Prostate gland (tissue), 2 donors: ENCODE measurements around the gene SERINC5.

Experiments
- POLR2A ChIP-seq: fragments of 450-650 bp; IDR thresholded peaks from one replicate; pipeline ENCODE4 v1.6.1; 2016; ENCODE audit warnings: antibody characterized with exemption, mild to moderate bottlenecking
- TF ChIP-seq, protein P1 (sequence below), 4 experiments: fragments of 200-600 bp in 2 of 4; fragments of 450-650 bp in 2 of 4; sonication (generic) in 2 of 4; IDR thresholded peaks; 1 replicate in 3 of 4; 2 replicates in 1 of 4; pipeline ENCODE4 v1.5.1; 2016 to 2019; ENCODE audit warnings: antibody characterized with exemption in 4 of 4, mild to moderate bottlenecking in 2 of 4, moderate library complexity in 2 of 4

DNA sequence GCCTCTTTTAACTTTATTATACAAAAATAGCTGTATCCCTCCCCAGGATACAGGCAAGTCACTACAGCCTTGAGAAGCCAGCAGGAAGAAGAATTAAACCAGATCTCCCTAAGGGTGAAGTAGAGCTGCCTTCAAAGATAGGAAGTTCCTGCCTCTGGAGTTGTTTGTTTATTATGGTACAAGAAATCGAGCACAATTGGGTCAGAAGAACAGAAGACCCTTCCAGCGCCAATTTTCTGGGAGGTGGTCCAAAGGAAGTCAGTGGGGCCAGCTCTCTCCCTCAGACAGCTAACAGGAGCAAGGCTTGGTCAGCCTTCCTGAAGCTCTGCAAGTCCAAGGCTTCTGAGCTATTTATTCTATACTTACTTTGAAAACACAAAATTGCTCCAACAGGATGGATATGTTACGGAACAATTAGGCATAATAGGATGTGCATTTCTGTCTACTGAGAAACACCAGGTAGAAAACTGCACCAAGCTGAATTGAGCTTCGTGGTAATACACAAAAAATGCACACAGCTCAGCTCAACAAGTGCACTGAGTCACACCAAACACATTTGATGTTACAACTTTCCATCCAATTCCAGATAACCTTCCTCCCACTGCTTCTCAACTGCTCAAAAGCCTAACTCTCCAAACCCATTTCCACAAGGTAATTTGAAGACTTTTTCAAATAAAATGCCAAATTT, 16.0 kb downstream of the SERINC5 start:
- TF ChIP-seq, protein P1, sequence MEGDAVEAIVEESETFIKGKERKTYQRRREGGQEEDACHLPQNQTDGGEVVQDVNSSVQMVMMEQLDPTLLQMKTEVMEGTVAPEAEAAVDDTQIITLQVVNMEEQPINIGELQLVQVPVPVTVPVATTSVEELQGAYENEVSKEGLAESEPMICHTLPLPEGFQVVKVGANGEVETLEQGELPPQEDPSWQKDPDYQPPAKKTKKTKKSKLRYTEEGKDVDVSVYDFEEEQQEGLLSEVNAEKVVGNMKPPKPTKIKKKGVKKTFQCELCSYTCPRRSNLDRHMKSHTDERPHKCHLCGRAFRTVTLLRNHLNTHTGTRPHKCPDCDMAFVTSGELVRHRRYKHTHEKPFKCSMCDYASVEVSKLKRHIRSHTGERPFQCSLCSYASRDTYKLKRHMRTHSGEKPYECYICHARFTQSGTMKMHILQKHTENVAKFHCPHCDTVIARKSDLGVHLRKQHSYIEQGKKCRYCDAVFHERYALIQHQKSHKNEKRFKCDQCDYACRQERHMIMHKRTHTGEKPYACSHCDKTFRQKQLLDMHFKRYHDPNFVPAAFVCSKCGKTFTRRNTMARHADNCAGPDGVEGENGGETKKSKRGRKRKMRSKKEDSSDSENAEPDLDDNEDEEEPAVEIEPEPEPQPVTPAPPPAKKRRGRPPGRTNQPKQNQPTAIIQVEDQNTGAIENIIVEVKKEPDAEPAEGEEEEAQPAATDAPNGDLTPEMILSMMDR (IDR thresholded peaks at IDR 0.05), result no peak
- no peak for TF ChIP-seq POLR2A
